MM.1S (cell line): ENCODE data around the gene ALAS1.

Experiments
- DNase-seq: peaks from one replicate; pipeline ENCODE4 v3.0.0-alpha.2; 2015
- H2AFZ ChIP-seq: fragments of 300-600 bp; sonication (generic); 2 replicates; pipeline ENCODE4 v1.6.0; 2016; ENCODE audit warnings: antibody characterized with exemption, low read length
- H3F3A ChIP-seq: fragments of 300-600 bp; sonication (generic); 2 replicates; pipeline ENCODE4 v1.6.1; 2016; ENCODE audit warnings: mild to moderate bottlenecking, antibody characterized with exemption, low read length, moderate library complexity, mixed read lengths; ENCODE audit not compliant: insufficient read depth
- H3K27ac ChIP-seq: fragments of 300-600 bp; sonication (generic); 2 replicates; pipeline ENCODE4 v1.5.1; 2016; ENCODE audit warnings: mild to moderate bottlenecking, low read length
- H3K27me3 ChIP-seq: fragments of 300-600 bp; sonication (generic); replicated peaks from 2 replicates; pipeline ENCODE4 v1.6.0; 2016; ENCODE audit warnings: low read length; ENCODE audit not compliant: insufficient read depth
- H3K36me3 ChIP-seq: fragments of 300-600 bp; sonication (generic); replicated peaks from 2 replicates; pipeline ENCODE4 v1.6.1; 2016; ENCODE audit warnings: mild to moderate bottlenecking, low read length, mixed read lengths; ENCODE audit not compliant: insufficient read depth
- H3K4me1 ChIP-seq: fragments of 300-600 bp; sonication (generic); 2 replicates; pipeline ENCODE4 v1.6.1; 2016; ENCODE audit warnings: low read length, mixed read lengths
- H3K4me2 ChIP-seq: fragments of 300-600 bp; sonication (generic); 2 replicates; pipeline ENCODE4 v1.6.0; 2016; ENCODE audit warnings: low read depth, low read length
- H3K4me3 ChIP-seq: fragments of 300-600 bp; sonication (generic); 2 replicates; pipeline ENCODE4 v1.5.1; 2016; ENCODE audit warnings: low read length, mixed read lengths
- H3K79me2 ChIP-seq: fragments of 300-600 bp; sonication (generic); 2 replicates; pipeline ENCODE4 v1.6.1; 2016; ENCODE audit warnings: mixed run types, low read length, mixed read lengths
- H3K9ac ChIP-seq: fragments of 300-600 bp; sonication (generic); 2 replicates; pipeline ENCODE4 v1.6.1; 2016; ENCODE audit warnings: low read length, mixed read lengths
- H3K9me2 ChIP-seq: fragments of 300-600 bp; sonication (generic); replicated peaks from 2 replicates; pipeline ENCODE4 v1.6.1; 2016; ENCODE audit warnings: mild to moderate bottlenecking, low read length, mixed read lengths; ENCODE audit not compliant: insufficient read depth
- H3K9me3 ChIP-seq: fragments of 300-600 bp; sonication (generic); replicated peaks from 2 replicates; pipeline ENCODE4 v1.6.1; 2016; ENCODE audit warnings: mild to moderate bottlenecking, low read length, mixed read lengths; ENCODE audit not compliant: insufficient read depth
- H4K20me1 ChIP-seq: fragments of 300-600 bp; sonication (generic); 2 replicates; pipeline ENCODE4 v1.6.1; 2016; ENCODE audit warnings: mild to moderate bottlenecking, low read length, moderate library complexity, mixed read lengths; ENCODE audit not compliant: insufficient read depth
- EZH2 ChIP-seq: fragments of 300-600 bp; sonication (generic); optimal IDR thresholded peaks from 2 replicates; pipeline ENCODE3; 2017; ENCODE audit warnings: low read depth, mild to moderate bottlenecking, antibody characterized with exemption, low read length, mixed read lengths
- EZH2phosphoT487 ChIP-seq: fragments of 300-600 bp; sonication (generic); IDR thresholded peaks from 2 replicates; pipeline ENCODE4 v1.6.1; 2018; ENCODE audit warnings: antibody characterized with exemption, low read length
- TF ChIP-seq, protein P1 (sequence below): fragments of 300-600 bp; sonication (generic); IDR thresholded peaks from 2 replicates; pipeline ENCODE4 v1.5.1; 2016; ENCODE audit warnings: antibody characterized with exemption, low read length, mixed read lengths

The ALAS1 gene

DNA sequence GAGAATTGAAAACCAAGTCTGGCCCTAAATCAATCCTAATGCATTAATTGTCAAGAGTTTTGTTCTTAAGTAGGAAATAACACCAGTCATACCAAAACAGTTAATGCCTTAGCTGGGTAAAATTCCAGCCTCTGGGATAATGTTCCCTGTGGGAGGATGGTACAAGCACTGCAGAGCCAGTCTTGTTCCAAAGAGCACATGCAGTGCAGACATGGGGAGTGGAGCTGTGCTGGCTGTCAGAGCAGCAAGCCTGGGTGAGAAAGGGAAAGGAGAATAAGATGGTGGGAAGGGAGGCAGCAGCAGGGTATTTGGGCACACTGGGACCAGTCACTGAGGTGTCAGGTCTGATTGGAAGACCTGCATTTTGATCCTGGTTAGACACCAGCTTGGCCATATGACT, 12.1 kb downstream of the ALAS1 start:
- Histone ChIP-seq H3K36me3 (peaks cover 4% of the 10 kb centered on the region; the same call in 1 of the 2 replicates), H3F3A (no peaks in the 10 kb centered on the region), H3K4me2 (no peak overlapping the region), H3K9me2 (no peaks in the 10 kb centered on the region), H3K9ac (no peak overlapping the region), H3K27me3 (no peaks in the 10 kb centered on the region), H3K9me3 (no peaks in the 10 kb centered on the region), H2AFZ (no peak overlapping the region), H3K27ac (no peak overlapping the region), H4K20me1 (no peaks in the 10 kb centered on the region), H3K4me3 (no peak overlapping the region), H3K79me2 (no peaks in the 10 kb centered on the region), H3K4me1 (no peaks in the 10 kb centered on the region)
- TF ChIP-seq EZH2phosphoT487 (no peak), EZH2 (no peak)
- TF ChIP-seq, protein P1, sequence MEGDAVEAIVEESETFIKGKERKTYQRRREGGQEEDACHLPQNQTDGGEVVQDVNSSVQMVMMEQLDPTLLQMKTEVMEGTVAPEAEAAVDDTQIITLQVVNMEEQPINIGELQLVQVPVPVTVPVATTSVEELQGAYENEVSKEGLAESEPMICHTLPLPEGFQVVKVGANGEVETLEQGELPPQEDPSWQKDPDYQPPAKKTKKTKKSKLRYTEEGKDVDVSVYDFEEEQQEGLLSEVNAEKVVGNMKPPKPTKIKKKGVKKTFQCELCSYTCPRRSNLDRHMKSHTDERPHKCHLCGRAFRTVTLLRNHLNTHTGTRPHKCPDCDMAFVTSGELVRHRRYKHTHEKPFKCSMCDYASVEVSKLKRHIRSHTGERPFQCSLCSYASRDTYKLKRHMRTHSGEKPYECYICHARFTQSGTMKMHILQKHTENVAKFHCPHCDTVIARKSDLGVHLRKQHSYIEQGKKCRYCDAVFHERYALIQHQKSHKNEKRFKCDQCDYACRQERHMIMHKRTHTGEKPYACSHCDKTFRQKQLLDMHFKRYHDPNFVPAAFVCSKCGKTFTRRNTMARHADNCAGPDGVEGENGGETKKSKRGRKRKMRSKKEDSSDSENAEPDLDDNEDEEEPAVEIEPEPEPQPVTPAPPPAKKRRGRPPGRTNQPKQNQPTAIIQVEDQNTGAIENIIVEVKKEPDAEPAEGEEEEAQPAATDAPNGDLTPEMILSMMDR: no peak
- DNase-seq: no peak

DNA sequence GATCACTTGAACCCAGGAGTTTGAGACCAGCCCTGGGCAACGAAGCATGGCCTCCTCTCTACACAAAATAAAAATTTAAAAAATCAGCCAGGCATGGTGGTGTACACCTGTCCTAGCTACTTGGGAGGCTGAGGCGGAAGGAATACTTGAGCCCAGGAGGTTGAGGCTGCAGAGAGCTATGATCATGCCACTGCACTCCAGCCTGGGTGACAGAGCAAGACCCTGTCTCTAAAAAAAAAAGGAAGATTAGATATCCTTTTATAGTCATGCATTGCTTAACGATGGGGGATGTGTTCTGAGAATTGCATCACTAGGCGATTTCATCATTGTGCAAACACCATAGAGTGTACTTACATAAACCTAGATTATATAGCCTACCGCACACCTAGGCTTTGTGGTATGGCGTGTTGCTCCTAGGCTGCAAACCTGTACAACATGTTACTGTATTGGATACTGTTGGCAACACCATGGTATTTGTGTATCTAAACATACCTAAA, 12.6 kb downstream of the ALAS1 start:
- Histone ChIP-seq H3K9ac (no peak overlapping the region), H4K20me1 (no peaks in the 10 kb centered on the region), H2AFZ (no peak overlapping the region), H3K27ac (no peak overlapping the region), H3K36me3 (peaks cover 4% of the 10 kb centered on the region; the same call in 1 of the 2 replicates), H3K27me3 (no peaks in the 10 kb centered on the region), H3K4me3 (no peak overlapping the region), H3K4me1 (no peaks in the 10 kb centered on the region), H3K9me3 (no peaks in the 10 kb centered on the region), H3K79me2 (no peaks in the 10 kb centered on the region), H3K9me2 (no peaks in the 10 kb centered on the region), H3F3A (no peaks in the 10 kb centered on the region), H3K4me2 (no peak overlapping the region)
- no peak for DNase-seq
- TF ChIP-seq EZH2phosphoT487: no peak
- TF ChIP-seq EZH2: no peak
- TF ChIP-seq, protein P1: no peak

DNA sequence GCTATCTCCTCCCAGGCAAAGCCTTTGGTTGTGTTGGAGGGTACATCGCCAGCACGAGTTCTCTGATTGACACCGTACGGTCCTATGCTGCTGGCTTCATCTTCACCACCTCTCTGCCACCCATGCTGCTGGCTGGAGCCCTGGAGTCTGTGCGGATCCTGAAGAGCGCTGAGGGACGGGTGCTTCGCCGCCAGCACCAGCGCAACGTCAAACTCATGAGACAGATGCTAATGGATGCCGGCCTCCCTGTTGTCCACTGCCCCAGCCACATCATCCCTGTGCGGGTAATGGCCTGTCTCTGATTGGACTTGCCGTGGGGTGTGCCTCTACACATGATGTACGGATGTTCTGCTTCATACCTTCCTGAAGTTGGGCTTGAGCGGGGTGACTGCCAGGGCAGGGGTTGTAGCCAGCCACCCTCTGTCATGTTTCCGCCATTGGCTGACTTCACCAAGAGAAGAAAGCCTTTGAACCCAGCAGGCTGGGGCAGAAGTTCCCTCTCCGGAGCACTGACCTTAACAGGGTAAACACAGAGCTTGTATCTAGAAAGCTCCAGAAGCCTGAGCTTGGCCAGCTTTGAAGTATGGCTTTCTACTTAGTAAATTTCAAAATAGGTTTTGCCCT, 13.4 kb downstream of the ALAS1 start:
- Histone ChIP-seq H3K79me2 (no peaks in the 10 kb centered on the region), H3F3A (no peaks in the 10 kb centered on the region), H3K9me2 (no peaks in the 10 kb centered on the region), H3K36me3 (peaks cover 4% of the 10 kb centered on the region; the same call in 1 of the 2 replicates), H3K9me3 (no peaks in the 10 kb centered on the region), H3K27me3 (no peaks in the 10 kb centered on the region), H2AFZ (no peak overlapping the region), H4K20me1 (no peaks in the 10 kb centered on the region), H3K4me3 (no peak overlapping the region), H3K9ac (no peak overlapping the region), H3K4me2 (no peak overlapping the region), H3K27ac (no peak overlapping the region), H3K4me1 (no peaks in the 10 kb centered on the region)
- no peak for DNase-seq
- TF ChIP-seq EZH2: no peak
- TF ChIP-seq, protein P1: no peak
- TF ChIP-seq EZH2phosphoT487: no peak
